SH-SY5Y (cell line): Measurements from ENCODE around the gene STMN3.

ENCODE experiments used
- GATA2 ChIP-seq: IDR thresholded peaks from 2 replicates; pipeline ENCODE4 v1.6.1; 2011; ENCODE audit warnings: mild to moderate bottlenecking, low read depth, low read length
- GATA3 ChIP-seq: IDR thresholded peaks from 2 replicates; pipeline ENCODE4 v1.6.1; 2011; ENCODE audit warnings: low read depth, mild to moderate bottlenecking, low read length, moderate library complexity

Gene STMN3

GRCh38 chr20:63695424-63696305 is 42.4 kb upstream of the STMN3 start:
- TF ChIP-seq GATA3, result no peak
- TF ChIP-seq GATA2, result no peak

DNA sequence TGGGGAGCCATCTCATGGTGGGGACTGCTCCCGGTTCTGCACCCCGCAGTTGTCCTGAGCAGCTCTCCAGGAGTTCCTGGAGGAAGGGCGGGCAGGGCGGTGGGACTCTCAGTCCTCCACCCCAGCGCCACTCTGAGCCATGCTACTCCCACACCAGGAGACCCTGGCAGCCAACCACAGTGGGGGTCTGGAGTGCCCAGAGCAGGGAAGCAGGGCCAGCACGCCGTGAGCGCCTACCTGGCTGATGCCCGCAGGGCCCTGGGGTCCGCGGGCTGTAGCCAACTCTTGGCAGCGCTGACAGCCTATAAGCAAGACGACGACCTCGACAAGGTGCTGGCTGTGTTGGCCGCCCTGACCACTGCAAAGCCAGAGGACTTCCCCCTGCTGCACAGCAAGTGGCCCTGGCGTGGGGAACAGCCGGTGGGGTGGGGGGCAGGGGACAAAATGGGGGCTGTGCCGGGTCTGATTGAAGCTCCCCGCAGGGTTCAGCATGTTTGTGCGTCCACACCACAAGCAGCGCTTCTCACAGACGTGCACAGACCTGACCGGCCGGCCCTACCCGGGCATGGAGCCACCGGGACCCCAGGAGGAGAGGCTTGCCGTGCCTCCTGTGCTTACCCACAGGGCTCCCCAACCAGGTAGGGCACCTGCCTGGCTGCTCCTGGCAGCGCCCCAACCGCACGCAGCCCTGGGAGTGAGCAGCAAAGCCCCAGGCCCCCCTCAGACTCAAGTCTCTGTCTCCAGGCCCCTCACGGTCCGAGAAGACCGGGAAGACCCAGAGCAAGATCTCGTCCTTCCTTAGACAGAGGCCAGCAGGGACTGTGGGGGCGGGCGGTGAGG is 41.6 kb upstream of the STMN3 start:
- no peak for TF ChIP-seq GATA3
- no peak for TF ChIP-seq GATA2

- TF ChIP-seq GATA3 (no peak), GATA2 (no peak)
These were observed 40.7 kb upstream of the STMN3 start for GRCh38 chr20:63693733-63694583.

- TF ChIP-seq GATA2 (no peak), GATA3 (no peak)
These were observed 40.0 kb upstream of the STMN3 start for GRCh38 chr20:63693083-63693732.

- TF ChIP-seq GATA2 (no peak), GATA3 (no peak)
These were observed 39.3 kb upstream of the STMN3 start for GRCh38 chr20:63692436-63693082.

GRCh38 chr20:63691711-63692435 is 38.6 kb upstream of the STMN3 start:
- TF ChIP-seq GATA2 (no peak), GATA3 (no peak)

GRCh38 chr20:63690898-63691710 is 37.9 kb upstream of the STMN3 start:
- TF ChIP-seq GATA2 (no peak), GATA3 (no peak)

- no peak for TF ChIP-seq GATA3
- TF ChIP-seq GATA2, result no peak
These were observed 37.0 kb upstream of the STMN3 start for GRCh38 chr20:63690003-63690897.

DNA sequence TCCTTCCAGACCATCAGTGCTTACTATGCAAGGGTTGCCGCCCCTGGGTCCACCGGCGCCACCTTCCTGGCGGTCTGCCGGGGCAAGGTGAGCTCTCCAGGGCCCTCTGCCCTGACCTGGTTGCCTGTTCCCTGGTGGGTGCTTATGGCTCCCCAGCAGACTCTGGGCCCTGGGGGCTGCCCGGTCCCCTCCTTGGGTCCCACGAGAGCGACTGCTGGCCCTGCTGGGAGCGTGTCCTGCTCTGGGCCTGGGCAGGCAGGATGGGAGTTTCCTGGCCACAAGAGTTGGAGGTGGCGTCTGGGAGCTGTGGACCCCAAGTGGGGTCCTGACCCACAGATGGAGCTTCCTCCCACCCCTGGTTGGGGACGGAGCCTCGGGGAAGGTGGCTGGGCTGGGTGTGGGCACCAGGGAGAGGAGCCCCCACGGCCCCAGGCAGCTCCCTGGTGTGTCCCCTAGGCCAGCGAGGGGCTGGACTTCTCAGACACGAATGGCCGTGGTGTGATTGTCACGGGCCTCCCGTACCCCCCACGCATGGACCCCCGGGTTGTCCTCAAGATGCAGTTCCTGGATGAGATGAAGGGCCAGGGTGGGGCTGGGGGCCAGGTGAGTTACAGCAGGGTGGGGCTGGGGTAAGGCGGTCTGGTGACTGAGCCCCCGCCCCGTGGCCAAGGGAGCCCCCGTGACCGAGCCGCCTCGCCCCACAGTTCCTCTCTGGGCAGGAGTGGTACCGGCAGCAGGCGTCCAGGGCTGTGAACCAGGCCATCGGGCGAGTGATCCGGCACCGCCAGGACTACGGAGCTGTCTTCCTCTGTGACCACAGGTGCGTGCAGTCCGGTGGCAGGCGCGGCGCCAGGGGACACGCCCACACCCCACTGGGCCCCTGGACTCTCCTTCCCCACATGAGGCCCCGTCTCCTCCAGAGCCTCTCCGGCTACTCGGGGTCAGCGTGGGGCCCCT is 36.1 kb upstream of the STMN3 start:
- TF ChIP-seq GATA2, result no peak
- no peak for TF ChIP-seq GATA3
